ENCODE data around the gene TTN. TPM values are rescaled to one million over a fixed set of nuclear protein-coding genes. Genes with fewer than 3 reads are reported as not detected.

TTN gene
- total RNA-seq, 1 experiment from 2014 or later, result 0.13 TPM

DNA sequence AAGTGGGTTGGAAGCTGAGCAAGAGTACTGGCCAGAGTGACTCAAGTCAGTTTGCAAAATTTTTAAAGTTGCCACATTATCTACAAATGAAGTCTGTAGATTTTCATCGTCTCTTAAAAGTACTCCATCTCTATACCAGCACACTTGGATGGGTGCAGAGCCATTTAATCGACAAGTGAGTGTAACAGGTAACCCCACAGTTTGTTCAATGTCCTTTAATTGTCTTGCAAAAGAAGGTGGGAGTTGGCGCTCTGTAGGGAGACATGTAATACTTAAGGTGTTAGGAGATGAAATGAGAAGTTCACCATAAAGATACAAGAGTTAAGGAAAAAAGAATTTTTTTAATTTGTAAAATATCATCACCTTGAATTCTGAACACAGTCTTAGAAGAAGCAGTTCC lies 84.9 kb downstream of the TTN start:
- H3K36me3 ChIP-seq (ENCODE audit: control insufficient read depth, insufficient read depth, low read length), result no peaks in the 10 kb centered on the region
- H3K4me3 ChIP-seq (ENCODE audit: low read depth in 2 of 2, low read length in 2 of 2), result no peak overlapping the region
- H3K27me3 ChIP-seq (ENCODE audit: control insufficient read depth, insufficient read depth, low read length), result peaks cover 25% of the 10 kb centered on the region
- H3K4me1 ChIP-seq (ENCODE audit: control insufficient read depth, insufficient read depth, low read length), result no peaks in the 10 kb centered on the region
- CTCF ChIA-PET, result no interaction called here
- BruUV-seq (replicated peaks), result no TSS peak
- H3K27ac ChIP-seq (ENCODE audit: low read length), result no peak overlapping the region
- in situ Hi-C loops (cut with HindIII; ENCODE audit: low pct_unique_long_range_greater_than_20kb, low sequenced_read_pairs) (no loop called here), intact Hi-C loops (cut with micrococcal nuclease; ENCODE audit: unreplicated experiment) (no loop called here)
- no peak for DNase-seq (ENCODE audit: low read depth, low spot score)
- no peak for ATAC-seq
- POLR2A ChIA-PET, result no interaction called here
- no peaks in the 10 kb centered on the region for H3K9me3 ChIP-seq (ENCODE audit: control insufficient read depth, insufficient read depth, low read depth, low read length)
- TF ChIP-seq CTCF (IDR thresholded peaks at IDR 0.05), result no peak
- TF ChIP-seq POLR2AphosphoS5 (IDR thresholded peaks at IDR 0.05; ENCODE audit: low read depth, low read length), result no peak
- TF ChIP-seq TCF7L2 (IDR thresholded peaks at IDR 0.05; ENCODE audit: low read depth, low read length), result no peak
- TF ChIP-seq, protein P1, sequence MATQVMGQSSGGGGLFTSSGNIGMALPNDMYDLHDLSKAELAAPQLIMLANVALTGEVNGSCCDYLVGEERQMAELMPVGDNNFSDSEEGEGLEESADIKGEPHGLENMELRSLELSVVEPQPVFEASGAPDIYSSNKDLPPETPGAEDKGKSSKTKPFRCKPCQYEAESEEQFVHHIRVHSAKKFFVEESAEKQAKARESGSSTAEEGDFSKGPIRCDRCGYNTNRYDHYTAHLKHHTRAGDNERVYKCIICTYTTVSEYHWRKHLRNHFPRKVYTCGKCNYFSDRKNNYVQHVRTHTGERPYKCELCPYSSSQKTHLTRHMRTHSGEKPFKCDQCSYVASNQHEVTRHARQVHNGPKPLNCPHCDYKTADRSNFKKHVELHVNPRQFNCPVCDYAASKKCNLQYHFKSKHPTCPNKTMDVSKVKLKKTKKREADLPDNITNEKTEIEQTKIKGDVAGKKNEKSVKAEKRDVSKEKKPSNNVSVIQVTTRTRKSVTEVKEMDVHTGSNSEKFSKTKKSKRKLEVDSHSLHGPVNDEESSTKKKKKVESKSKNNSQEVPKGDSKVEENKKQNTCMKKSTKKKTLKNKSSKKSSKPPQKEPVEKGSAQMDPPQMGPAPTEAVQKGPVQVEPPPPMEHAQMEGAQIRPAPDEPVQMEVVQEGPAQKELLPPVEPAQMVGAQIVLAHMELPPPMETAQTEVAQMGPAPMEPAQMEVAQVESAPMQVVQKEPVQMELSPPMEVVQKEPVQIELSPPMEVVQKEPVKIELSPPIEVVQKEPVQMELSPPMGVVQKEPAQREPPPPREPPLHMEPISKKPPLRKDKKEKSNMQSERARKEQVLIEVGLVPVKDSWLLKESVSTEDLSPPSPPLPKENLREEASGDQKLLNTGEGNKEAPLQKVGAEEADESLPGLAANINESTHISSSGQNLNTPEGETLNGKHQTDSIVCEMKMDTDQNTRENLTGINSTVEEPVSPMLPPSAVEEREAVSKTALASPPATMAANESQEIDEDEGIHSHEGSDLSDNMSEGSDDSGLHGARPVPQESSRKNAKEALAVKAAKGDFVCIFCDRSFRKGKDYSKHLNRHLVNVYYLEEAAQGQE (IDR thresholded peaks at IDR 0.05; ENCODE audit: insufficient read depth in 1 of 2, low read depth in 2 of 2, low read length in 1 of 2), result no peak
- no peak for TF ChIP-seq SIN3A (IDR thresholded peaks at IDR 0.05; ENCODE audit: borderline replicate concordance, insufficient read depth, low read depth, low read length)

DNA sequence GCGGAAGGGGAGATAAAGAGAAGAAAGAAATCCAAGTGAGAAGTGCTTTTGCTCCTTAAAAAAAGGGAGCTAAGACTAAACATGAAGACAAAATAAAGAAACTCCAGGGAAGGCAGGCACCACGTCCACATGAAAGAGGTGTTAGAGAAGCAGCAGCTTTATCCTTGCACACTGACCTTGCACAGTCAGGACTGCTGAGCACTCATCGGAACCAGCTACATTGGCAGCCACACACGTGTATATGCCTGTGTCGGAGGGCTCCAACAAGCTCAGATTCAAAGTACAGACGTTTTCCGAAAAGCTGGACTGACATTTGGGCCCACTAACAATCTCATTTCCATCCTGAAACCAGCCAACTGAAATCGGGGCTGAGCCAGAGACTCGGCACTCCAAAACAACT lies 88.2 kb downstream of the TTN start:
- Histone ChIP-seq H3K36me3 (ENCODE audit: control insufficient read depth, insufficient read depth, low read length) (no peaks in the 10 kb centered on the region), H3K9me3 (ENCODE audit: control insufficient read depth, insufficient read depth, low read depth, low read length) (no peaks in the 10 kb centered on the region), H3K4me3 (ENCODE audit: low read depth in 2 of 2, low read length in 2 of 2) (no peak overlapping the region), H3K27me3 (ENCODE audit: control insufficient read depth, insufficient read depth, low read length) (peaks cover 33% of the 10 kb centered on the region), H3K4me1 (ENCODE audit: control insufficient read depth, insufficient read depth, low read length) (no peaks in the 10 kb centered on the region), H3K27ac (ENCODE audit: low read length) (no peak overlapping the region)
- ATAC-seq (no peak), DNase-seq (ENCODE audit: low read depth, low spot score) (no peak)
- in situ Hi-C loops (cut with HindIII; ENCODE audit: low pct_unique_long_range_greater_than_20kb, low sequenced_read_pairs) (no loop called here), intact Hi-C loops (cut with micrococcal nuclease; ENCODE audit: unreplicated experiment) (no loop called here)
- TF ChIP-seq CTCF (IDR thresholded peaks at IDR 0.05) (no peak), POLR2AphosphoS5 (IDR thresholded peaks at IDR 0.05; ENCODE audit: low read depth, low read length) (no peak), SIN3A (IDR thresholded peaks at IDR 0.05; ENCODE audit: borderline replicate concordance, insufficient read depth, low read depth, low read length) (no peak), TCF7L2 (IDR thresholded peaks at IDR 0.05; ENCODE audit: low read depth, low read length) (no peak)
- TF ChIP-seq, protein P1 (IDR thresholded peaks at IDR 0.05; ENCODE audit: insufficient read depth in 1 of 2, low read depth in 2 of 2, low read length in 1 of 2), result no peak
- POLR2A ChIA-PET, result interaction anchor here (0.6 kb wide), 1 partner anchor 399 kb away, joined by 3 read pairs; no protein-coding TSS in a partner anchor
- no TSS peak for BruUV-seq (replicated peaks)
- CTCF ChIA-PET, result no interaction called here

All from Panc1 (cell line).